Fibroblast of skin of right biceps (primary cell): ENCODE data around the gene MBD5.

Experiments used
- DNase-seq: peaks from one replicate; pipeline ENCODE4 v3.0.0-alpha.2; 2013

MBD5 gene

GRCh38 chr2:148132412-148132811 is 111.5 kb downstream of the MBD5 start:
- peak; percentile 66 for DNase-seq

- DNase-seq, result peak; percentile 12
Measured at GRCh38 chr2:148135705-148136104, 114.8 kb downstream of the MBD5 start.

- no peak for DNase-seq
Measured at GRCh38 chr2:148136441-148136840, 115.5 kb downstream of the MBD5 start.

- DNase-seq, result no peak
Measured at GRCh38 chr2:148161909-148162435, 141.1 kb downstream of the MBD5 start.

GRCh38 chr2:148162871-148163270 is 142.0 kb downstream of the MBD5 start:
- no peak for DNase-seq

GRCh38 chr2:148165975-148166374 is 145.1 kb downstream of the MBD5 start:
- no peak for DNase-seq

GRCh38 chr2:148167241-148167766 is 146.4 kb downstream of the MBD5 start:
- no peak for DNase-seq

GRCh38 chr2:148167855-148168254 is 147.0 kb downstream of the MBD5 start:
- no peak for DNase-seq

- DNase-seq, result no peak
Measured at GRCh38 chr2:148172131-148172753, 151.4 kb downstream of the MBD5 start.

GRCh38 chr2:148173168-148173567 is 152.3 kb downstream of the MBD5 start:
- DNase-seq, result no peak

GRCh38 chr2:148177559-148177958 is 156.7 kb downstream of the MBD5 start:
- no peak for DNase-seq

- DNase-seq, result no peak
Measured at GRCh38 chr2:148179724-148180123, 158.8 kb downstream of the MBD5 start.

GRCh38 chr2:148184976-148185375 is 164.1 kb downstream of the MBD5 start:
- no peak for DNase-seq

GRCh38 chr2:148194882-148195281 is 174.0 kb downstream of the MBD5 start:
- no peak for DNase-seq

GRCh38 chr2:148201075-148202004 is 180.4 kb downstream of the MBD5 start:
- peak; percentile 47 for DNase-seq

GRCh38 chr2:148202237-148202636 is 181.3 kb downstream of the MBD5 start:
- DNase-seq, result no peak

GRCh38 chr2:148207111-148207510 is 186.2 kb downstream of the MBD5 start:
- DNase-seq, result no peak

GRCh38 chr2:148209603-148210002 is 188.7 kb downstream of the MBD5 start:
- DNase-seq, result no peak

GRCh38 chr2:148218326-148219075 is 197.6 kb downstream of the MBD5 start:
- no peak for DNase-seq

- DNase-seq, result no peak
Measured at GRCh38 chr2:148221166-148221565, 200.3 kb downstream of the MBD5 start.

- no peak for DNase-seq
Measured at GRCh38 chr2:148221926-148222325, 201.0 kb downstream of the MBD5 start.

GRCh38 chr2:148231858-148232257 is 211.0 kb downstream of the MBD5 start:
- DNase-seq, result no peak

- no peak for DNase-seq
Measured at GRCh38 chr2:148234143-148234542, 213.3 kb downstream of the MBD5 start.
